BJ (cell line): Measurements from ENCODE around the gene GSK3B. TPM values are rescaled to one million over a fixed set of nuclear protein-coding genes. Genes with fewer than 3 reads are reported as not detected.

Experiments
- CTCF ChIA-PET: fragments of 350-600 bp; formaldehyde crosslinking; extraction: SDS; loops from one replicate; lab custom pipeline; 2021; ENCODE audit warnings: antibody characterized with exemption, inconsistent platforms; lab: Yijun Ruan, JAX
- POLR2A ChIA-PET: fragments of 300-600 bp; sonication (Branson Sonifier 250); formaldehyde crosslinking; extraction: SDS; loops from one replicate; lab custom pipeline; 2021; ENCODE audit warnings: antibody characterized with exemption; lab: Charles Lee
- DNase-seq: peaks from one replicate; pipeline ENCODE4 v3.0.0-alpha.2; 2011; ENCODE audit warnings: low read depth
- H3K27me3 ChIP-seq: 2 replicates; pipeline ENCODE4 v1.6.0; 2011; ENCODE audit warnings: low read length; ENCODE audit not compliant: control insufficient read depth, insufficient read depth
- H3K36me3 ChIP-seq: 2 replicates; pipeline ENCODE4 v1.5.1; 2011; ENCODE audit warnings: low read length; ENCODE audit not compliant: control insufficient read depth, insufficient read depth
- H3K4me3 ChIP-seq: 2 replicates; pipeline ENCODE4 v1.5.1; 2011; ENCODE audit warnings: low read depth, mild to moderate bottlenecking, control low read depth, low read length
- polyA plus RNA-seq: library from polyadenylated mRNA; depleted of rRNA; stranded (reverse); fragments of >200 nt; gene quantifications from 2 replicates; pipeline ENCODE4 v1.2.3, GENCODE V29; 2011
- TF ChIP-seq, protein P1 (sequence below): IDR thresholded peaks from 2 replicates; pipeline ENCODE4 v1.5.1; 2011; ENCODE audit warnings: low read depth, mild to moderate bottlenecking, control low read depth, inconsistent platforms, low read length, moderate library complexity; ENCODE audit not compliant: insufficient read depth

GSK3B gene
- polyA plus RNA-seq, 1 experiment: 25.4 TPM

GRCh38 chr3:119934249-119934648 is 160.0 kb downstream of the GSK3B start:
- ChIA-PET CTCF (interaction anchor here (0.7 kb wide), 1 partner anchor 10 kb away, joined by 3 read pairs; no protein-coding TSS in a partner anchor), POLR2A (no interaction called here)
- no peaks in the 10 kb centered on the region for H3K27me3 ChIP-seq
- no peak overlapping the region for H3K4me3 ChIP-seq
- no peak for DNase-seq
- TF ChIP-seq, protein P1, sequence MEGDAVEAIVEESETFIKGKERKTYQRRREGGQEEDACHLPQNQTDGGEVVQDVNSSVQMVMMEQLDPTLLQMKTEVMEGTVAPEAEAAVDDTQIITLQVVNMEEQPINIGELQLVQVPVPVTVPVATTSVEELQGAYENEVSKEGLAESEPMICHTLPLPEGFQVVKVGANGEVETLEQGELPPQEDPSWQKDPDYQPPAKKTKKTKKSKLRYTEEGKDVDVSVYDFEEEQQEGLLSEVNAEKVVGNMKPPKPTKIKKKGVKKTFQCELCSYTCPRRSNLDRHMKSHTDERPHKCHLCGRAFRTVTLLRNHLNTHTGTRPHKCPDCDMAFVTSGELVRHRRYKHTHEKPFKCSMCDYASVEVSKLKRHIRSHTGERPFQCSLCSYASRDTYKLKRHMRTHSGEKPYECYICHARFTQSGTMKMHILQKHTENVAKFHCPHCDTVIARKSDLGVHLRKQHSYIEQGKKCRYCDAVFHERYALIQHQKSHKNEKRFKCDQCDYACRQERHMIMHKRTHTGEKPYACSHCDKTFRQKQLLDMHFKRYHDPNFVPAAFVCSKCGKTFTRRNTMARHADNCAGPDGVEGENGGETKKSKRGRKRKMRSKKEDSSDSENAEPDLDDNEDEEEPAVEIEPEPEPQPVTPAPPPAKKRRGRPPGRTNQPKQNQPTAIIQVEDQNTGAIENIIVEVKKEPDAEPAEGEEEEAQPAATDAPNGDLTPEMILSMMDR: no peak
- no peaks in the 10 kb centered on the region for H3K36me3 ChIP-seq

DNA sequence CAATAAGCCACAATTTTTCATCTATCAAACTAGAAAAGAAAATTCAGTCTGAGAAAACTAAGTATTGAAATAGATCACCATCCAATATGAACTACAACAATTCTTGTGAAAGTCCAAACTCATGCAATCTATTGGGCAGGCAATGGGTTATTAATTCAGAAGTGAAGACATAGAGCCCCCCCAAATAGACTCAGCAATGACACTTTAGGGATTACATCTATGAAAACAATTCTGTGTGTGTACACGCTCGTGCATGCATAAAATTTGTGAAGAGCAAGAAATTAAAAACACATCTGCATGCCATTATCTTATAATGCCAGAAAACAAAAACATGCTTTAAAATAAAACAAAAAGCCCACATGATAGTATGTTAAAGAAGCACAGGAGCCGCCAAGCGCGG is 161.0 kb downstream of the GSK3B start:
- Histone ChIP-seq H3K27me3 (no peaks in the 10 kb centered on the region), H3K4me3 (no peak overlapping the region), H3K36me3 (no peaks in the 10 kb centered on the region)
- ChIA-PET CTCF (interaction anchor here (0.7 kb wide), 1 partner anchor 9 kb away, joined by 3 read pairs; no protein-coding TSS in a partner anchor), POLR2A (no interaction called here)
- TF ChIP-seq, protein P1: no peak
- no peak for DNase-seq

GRCh38 chr3:119930286-119930685 is 164.0 kb downstream of the GSK3B start:
- ChIA-PET CTCF (interaction anchor here (0.5 kb wide), 1 partner anchor 156 kb away, joined by 3 read pairs; no protein-coding TSS in a partner anchor), POLR2A (no interaction called here)
- Histone ChIP-seq H3K27me3 (no peaks in the 10 kb centered on the region), H3K4me3 (no peak overlapping the region), H3K36me3 (no peaks in the 10 kb centered on the region)
- no peak for DNase-seq
- TF ChIP-seq, protein P1: no peak

DNA sequence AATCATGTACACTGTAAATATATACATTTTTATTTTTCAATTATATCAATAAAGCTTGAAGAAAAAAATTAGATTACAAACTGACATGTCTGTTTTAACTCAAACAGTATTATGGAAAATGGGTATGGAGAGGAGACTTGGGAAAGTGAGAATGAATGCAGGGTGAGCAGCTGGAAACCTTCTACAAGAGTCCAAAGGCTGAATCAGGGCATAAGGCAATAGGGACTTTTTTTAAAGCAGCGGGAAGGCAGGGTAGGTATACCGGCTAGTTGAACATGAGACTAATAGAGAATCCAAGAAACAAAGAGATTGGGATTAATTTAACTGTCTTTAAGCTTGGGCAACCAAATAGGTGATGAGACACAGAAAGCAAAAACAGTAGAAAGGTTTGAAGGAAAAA is 167.1 kb downstream of the GSK3B start:
- ChIA-PET POLR2A (no interaction called here), CTCF (no interaction called here)
- no peak for DNase-seq
- no peaks in the 10 kb centered on the region for H3K27me3 ChIP-seq
- TF ChIP-seq, protein P1: no peak
- H3K4me3 ChIP-seq: no peak overlapping the region
- no peaks in the 10 kb centered on the region for H3K36me3 ChIP-seq

DNA sequence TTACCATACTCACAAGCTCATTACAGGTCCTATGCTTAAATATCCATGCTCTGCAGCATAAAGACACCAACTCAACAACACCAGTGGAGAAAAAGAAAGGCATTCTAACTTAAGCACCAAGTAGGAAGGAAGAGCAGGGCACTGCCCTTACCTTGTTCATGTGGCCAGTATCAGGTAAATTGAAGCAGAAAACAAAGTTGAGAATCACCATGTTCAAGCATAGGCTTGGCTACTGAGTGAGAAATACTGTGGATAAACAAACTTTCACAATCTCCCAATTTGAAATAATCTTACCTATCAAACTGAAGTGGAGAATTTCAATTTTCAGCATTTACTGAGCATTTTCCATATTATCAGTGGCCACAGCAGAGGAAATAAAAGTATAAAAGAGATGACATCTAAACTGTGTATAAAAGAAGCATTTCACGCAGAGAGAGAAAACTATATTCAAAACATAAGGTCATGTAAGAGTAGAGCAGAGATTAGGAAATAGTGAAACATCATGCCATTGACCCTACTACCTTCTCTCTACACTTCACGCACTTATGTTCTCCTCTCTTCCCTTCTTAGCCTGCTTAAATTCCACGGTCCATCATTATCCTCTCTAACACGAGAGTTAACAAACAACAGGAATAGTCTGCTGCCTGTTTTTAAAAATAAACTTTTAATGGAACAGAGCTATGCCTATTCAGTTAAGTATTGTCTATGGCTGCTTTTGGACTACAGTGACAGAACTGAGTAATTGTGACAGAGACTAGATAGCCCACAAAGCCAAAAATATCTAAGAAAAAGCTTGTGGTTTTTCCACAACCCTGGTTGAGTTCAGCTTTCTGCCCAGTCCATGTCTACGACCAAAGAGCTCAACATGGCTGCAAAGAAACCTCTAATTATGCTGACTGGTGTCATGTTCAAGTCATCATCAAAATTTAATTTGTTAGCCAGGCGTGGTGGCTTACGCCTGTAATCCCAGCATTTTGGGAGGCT is 169.8 kb downstream of the GSK3B start:
- H3K27me3 ChIP-seq: no peaks in the 10 kb centered on the region
- no peak for DNase-seq
- POLR2A ChIA-PET: no interaction called here
- H3K36me3 ChIP-seq: peaks cover 1% of the 10 kb centered on the region; the same call in 1 of the 2 replicates
- TF ChIP-seq, protein P1: no peak
- CTCF ChIA-PET: interaction anchor here (1.0 kb wide), 1 partner anchor 9 kb away, joined by 3 read pairs; no protein-coding TSS in a partner anchor
- H3K4me3 ChIP-seq: no peak overlapping the region
